Measurements from ENCODE around the gene FBXL5. TPM values are rescaled to one million over a fixed set of nuclear protein-coding genes. Genes with fewer than 3 reads are reported as not detected.

Gene FBXL5
- total and polyA plus RNA-seq, 2 of the 13 experiments (the other 11 are each of a cell fraction or from before 2014, with no cell fraction given): 17.4 to 45.3 TPM

- TF ChIP-seq ARID4A (CRISPR knock-in tag; IDR thresholded peaks at IDR 0.05; ENCODE audit: borderline replicate concordance): peak; percentile 71; the same call in 1 of the 2 replicates
- peak; percentile 73; the same call in 1 of the 2 replicates for TF ChIP-seq PRMT3 (CRISPR knock-in tag; IDR thresholded peaks at IDR 0.05; ENCODE audit: borderline replicate concordance, low read depth)
- TF ChIP-seq CCDC6 (CRISPR knock-in tag; IDR thresholded peaks at IDR 0.05): peak; percentile 74
- TF ChIP-seq GABPB1 (CRISPR knock-in tag; IDR thresholded peaks at IDR 0.05): peak; percentile 57; the same call in 1 of the 2 replicates
- TF ChIP-seq FOXJ3 (CRISPR knock-in tag; IDR thresholded peaks at IDR 0.05; ENCODE audit: borderline replicate concordance): no peak
- TF ChIP-seq ATF7-NPFF (CRISPR knock-in tag; IDR thresholded peaks at IDR 0.05; ENCODE audit: low read depth): peak; percentile 39; the same call in 1 of the 2 replicates
- no peak for TF ChIP-seq PAF1 (CRISPR knock-in tag; IDR thresholded peaks at IDR 0.05)
- TF ChIP-seq SMAD1 (CRISPR knock-in tag; IDR thresholded peaks at IDR 0.05; ENCODE audit: borderline replicate concordance, low read depth): 0 out of 2 replicates have a peak, but pooled peaks have one; percentile 16
- TF ChIP-seq RAD21 (CRISPR knock-in tag; IDR thresholded peaks at IDR 0.05): peak; percentile 28; the same call in 1 of the 2 replicates
- TF ChIP-seq ZFX (CRISPR knock-in tag; IDR thresholded peaks at IDR 0.05; ENCODE audit: low read depth): peak; percentile 11
- TF ChIP-seq ZNF839 (CRISPR knock-in tag; IDR thresholded peaks at IDR 0.05; ENCODE audit: borderline replicate concordance): 0 out of 2 replicates have a peak, but pooled peaks have one; percentile 1
- TF ChIP-seq ZNF451 (CRISPR knock-in tag; IDR thresholded peaks at IDR 0.05): no peak
- peak; percentile 64; the same call in 1 of the 2 replicates for TF ChIP-seq ZNF773 (CRISPR knock-in tag; IDR thresholded peaks at IDR 0.05; ENCODE audit: borderline replicate concordance)
- TF ChIP-seq PHF21A (CRISPR knock-in tag; IDR thresholded peaks at IDR 0.05): 0 out of 2 replicates have a peak, but pooled peaks have one; percentile 10
- TF ChIP-seq ZFAT (CRISPR knock-in tag; conservative IDR thresholded peaks at IDR 0.05): 0 out of 2 replicates have a peak, but pooled peaks have one; percentile 15
- TF ChIP-seq ZNF225 (CRISPR knock-in tag; IDR thresholded peaks at IDR 0.05): peak; percentile 54; the same call in 1 of the 2 replicates
- TF ChIP-seq TSC22D2 (CRISPR knock-in tag; IDR thresholded peaks at IDR 0.05; ENCODE audit: borderline replicate concordance): 0 out of 2 replicates have a peak, but pooled peaks have one; percentile 13
- peak; percentile 89 for TF ChIP-seq ASH2L (IDR thresholded peaks at IDR 0.05; ENCODE audit: insufficient read length, low read depth, low read length)
- TF ChIP-seq, protein P1, sequence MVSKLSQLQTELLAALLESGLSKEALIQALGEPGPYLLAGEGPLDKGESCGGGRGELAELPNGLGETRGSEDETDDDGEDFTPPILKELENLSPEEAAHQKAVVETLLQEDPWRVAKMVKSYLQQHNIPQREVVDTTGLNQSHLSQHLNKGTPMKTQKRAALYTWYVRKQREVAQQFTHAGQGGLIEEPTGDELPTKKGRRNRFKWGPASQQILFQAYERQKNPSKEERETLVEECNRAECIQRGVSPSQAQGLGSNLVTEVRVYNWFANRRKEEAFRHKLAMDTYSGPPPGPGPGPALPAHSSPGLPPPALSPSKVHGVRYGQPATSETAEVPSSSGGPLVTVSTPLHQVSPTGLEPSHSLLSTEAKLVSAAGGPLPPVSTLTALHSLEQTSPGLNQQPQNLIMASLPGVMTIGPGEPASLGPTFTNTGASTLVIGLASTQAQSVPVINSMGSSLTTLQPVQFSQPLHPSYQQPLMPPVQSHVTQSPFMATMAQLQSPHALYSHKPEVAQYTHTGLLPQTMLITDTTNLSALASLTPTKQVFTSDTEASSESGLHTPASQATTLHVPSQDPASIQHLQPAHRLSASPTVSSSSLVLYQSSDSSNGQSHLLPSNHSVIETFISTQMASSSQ (IDR thresholded peaks at IDR 0.05; ENCODE audit: low read depth): no peak
- TF ChIP-seq, protein P1 (CRISPR knock-in tag; IDR thresholded peaks at IDR 0.05; ENCODE audit: borderline replicate concordance): no peak
- peak; percentile 16; the same call in 1 of the 2 replicates for TF ChIP-seq TAF1 (CRISPR knock-in tag; IDR thresholded peaks at IDR 0.05)
- TF ChIP-seq POLR2A (IDR thresholded peaks at IDR 0.05; ENCODE audit: insufficient read depth in 1 of 2, low read depth in 2 of 2, low read length in 2 of 2): no peak
These were observed 449 bp downstream of the FBXL5 start (continued) for GRCh38 chr4:15654593-15655222.
